Astrocyte of the spinal cord (primary cell): ENCODE measurements around the gene KHK.

Experiments
- DNase-seq: peaks from one replicate; pipeline ENCODE4 v3.0.0; 2011; ENCODE audit warnings: low read depth, low spot score
- H3K4me3 ChIP-seq: 2 replicates; pipeline ENCODE4 v1.5.1; 2011; ENCODE audit warnings: low read depth, mild to moderate bottlenecking, low read length, moderate library complexity
- in situ Hi-C: cut with HindIII; loops from 2 replicates; pipeline ENCODE4 v1.10.0; 2017; ENCODE audit warnings: low sequenced_read_pairs
- TF ChIP-seq, protein P1 (sequence below): IDR thresholded peaks from 2 replicates; pipeline ENCODE4 v1.5.1; 2012; ENCODE audit warnings: low read depth, mild to moderate bottlenecking, low read length, inconsistent platforms

The KHK gene

DNA sequence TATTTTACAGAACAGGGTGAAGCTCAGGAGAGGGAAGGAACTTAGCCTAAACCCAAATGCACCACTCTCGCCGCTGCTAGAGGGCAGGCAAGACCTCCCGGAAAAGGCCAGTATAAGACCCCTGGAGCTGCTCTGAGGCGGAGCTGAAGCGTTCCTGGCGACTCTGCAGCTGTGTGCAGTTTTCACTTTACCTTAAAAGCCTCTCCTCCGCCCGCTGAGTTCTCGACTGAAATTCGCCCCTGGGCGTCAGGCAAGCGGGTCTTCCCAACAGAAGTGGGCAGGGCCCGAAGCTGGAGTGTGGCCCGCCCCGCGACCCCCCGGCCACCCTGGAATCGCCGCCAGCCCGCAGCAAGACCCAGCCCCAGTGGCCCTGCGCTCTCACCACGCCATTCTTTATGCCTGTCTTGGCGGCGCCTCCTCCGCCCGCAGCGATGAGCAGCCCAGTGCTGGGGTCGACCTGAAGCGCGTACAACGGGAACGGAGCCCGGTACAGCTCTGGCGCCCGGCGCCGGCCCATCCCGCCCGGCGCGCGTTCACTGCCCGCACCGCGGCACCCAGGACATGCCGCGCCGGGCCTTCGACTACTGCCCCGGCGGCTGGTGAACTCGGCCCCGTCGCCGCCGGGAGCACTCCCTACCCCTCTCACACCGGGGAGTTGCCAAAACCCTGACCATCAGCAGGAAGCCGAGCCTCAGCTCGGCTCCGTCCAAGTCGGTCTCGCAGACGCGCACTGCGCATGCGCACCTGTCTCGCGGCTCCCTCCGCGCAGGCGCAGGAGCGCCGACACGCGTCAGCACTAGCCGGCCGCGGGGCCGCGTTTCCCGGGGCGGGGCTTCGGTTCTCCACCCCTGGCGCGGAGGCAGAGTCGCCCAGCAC, 47.6 kb downstream of the KHK start, which contains the start of gene PREB:
TSS of gene PREB (minus strand) at position 732 of the 876 bp plus-strand sequence. CDS start at position 517, 215 bp downstream.
- H3K4me3 ChIP-seq, result peak within 1 kb of the TSS; percentile 75
- in situ Hi-C loops, result no loop called here
- DNase-seq, result peak; percentile 96
- TF ChIP-seq, protein P1, sequence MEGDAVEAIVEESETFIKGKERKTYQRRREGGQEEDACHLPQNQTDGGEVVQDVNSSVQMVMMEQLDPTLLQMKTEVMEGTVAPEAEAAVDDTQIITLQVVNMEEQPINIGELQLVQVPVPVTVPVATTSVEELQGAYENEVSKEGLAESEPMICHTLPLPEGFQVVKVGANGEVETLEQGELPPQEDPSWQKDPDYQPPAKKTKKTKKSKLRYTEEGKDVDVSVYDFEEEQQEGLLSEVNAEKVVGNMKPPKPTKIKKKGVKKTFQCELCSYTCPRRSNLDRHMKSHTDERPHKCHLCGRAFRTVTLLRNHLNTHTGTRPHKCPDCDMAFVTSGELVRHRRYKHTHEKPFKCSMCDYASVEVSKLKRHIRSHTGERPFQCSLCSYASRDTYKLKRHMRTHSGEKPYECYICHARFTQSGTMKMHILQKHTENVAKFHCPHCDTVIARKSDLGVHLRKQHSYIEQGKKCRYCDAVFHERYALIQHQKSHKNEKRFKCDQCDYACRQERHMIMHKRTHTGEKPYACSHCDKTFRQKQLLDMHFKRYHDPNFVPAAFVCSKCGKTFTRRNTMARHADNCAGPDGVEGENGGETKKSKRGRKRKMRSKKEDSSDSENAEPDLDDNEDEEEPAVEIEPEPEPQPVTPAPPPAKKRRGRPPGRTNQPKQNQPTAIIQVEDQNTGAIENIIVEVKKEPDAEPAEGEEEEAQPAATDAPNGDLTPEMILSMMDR, result peak; percentile 44

DNA sequence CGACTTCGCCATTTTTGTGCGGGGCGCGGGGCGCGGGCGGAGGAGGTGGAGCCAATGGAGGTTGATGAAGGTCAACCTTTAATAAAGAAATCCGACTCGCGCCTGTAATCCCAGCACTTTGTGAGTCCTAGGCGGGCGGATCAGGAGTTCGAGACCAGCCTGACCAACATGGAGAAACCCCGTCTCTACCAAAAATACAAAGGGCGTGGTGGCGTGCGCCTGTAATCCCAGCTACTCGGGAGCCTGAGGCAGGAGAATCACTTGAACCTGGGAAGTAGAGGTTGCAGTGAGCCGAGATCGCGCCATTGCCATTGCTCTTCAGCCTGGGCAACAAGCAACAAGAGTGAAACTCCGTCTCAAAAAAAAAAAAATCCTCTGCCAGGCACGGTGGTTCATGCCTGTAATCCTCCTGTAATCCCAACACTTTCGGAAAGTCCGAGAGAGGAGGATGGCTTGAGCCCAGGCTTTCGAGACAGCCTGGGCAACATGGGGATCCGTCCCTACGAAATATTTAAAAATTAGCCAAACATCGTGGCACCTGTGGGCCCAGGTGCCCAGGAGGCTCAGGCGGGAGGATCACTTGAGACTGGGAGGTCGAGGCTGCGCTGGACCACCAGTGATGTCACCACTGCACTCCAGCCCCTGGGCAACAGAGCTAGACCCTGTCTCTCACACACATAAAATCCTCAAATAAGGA, 48.4 kb downstream of the KHK start:
- DNase-seq, result no peak
- peak overlapping the region; percentile 25 for H3K4me3 ChIP-seq
- TF ChIP-seq, protein P1, result no peak
- in situ Hi-C loops, result no loop called here

DNA sequence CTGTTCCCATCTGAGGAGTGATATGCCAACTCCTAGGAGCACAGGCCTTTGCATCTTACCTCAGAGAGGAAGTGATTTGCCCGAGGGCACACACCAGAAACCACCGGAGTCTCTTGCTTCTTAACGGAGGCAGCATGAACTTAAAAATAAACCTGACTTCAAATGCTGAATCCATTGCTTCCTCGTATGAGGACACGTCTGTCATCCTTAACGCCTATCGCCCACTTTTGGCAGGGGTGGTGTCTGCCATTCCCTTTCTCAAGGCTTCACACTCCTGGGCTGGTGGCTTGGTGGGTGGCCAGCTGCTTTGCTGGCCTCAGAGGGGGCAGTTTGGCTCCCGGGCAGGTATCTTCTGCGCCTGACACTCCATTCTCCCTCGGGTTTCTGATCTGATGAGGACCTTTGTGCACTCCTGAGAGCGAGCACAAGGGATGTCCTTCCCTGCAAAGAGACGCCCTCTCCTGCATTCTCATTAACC, 48.9 kb downstream of the KHK start:
- H3K4me3 ChIP-seq, result no peak overlapping the region
- no peak for DNase-seq
- TF ChIP-seq, protein P1, result no peak
- in situ Hi-C loops, result no loop called here

DNA sequence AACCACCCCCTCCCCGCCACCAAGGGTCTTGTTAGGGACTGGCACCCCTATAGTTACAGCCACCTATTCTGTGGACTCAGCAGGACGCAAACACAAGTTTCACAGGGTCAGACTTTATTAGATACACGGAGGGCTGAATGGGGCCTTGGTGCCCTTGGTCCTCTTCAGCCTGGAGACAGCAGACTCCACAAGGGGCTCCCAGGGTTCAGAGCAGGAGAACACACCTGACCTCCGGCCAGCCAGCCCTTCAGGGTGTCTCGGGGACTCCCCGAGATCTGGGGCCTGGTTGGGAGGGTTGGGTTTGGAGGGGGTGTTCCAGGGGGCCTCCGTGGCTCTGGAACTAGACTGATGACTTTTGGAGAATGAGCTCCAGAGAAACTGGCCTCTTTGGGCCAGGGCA, 50.2 kb downstream of the KHK start:
- in situ Hi-C loops, result no loop called here
- DNase-seq, result no peak
- TF ChIP-seq, protein P1, result no peak
- H3K4me3 ChIP-seq, result no peak overlapping the region

DNA sequence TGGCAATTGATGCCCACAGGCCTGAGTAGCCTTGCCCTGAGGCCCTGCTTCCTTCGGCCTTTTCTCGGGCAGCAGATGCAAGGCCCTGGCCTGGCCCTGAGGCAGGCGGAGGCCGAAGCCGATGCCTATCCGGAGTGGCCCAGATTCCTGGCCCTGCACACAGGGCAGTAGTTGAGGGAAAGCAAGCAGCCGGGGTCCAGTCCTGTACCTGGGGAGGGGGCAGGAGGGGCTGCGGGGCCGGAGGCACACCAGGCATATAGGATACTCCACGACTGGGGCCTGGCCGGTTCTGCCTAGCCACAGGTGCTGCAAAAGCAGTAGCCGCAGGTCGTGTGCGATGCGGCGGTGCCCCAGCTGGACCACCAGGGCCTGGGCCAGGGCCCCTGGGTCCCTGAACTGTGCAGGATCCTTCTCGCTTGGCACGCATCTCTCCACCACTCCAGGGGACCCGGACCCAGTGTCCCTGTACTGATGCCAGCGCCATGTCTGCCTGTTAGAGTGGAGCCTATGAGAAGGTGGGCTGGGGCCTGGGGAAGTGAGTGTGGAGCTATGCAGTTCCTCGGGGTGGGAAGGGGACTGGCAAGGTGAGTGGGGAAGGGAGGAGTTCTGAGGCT, 50.9 kb downstream of the KHK start:
- TF ChIP-seq, protein P1, result no peak
- in situ Hi-C loops, result no loop called here
- no peak overlapping the region for H3K4me3 ChIP-seq
- DNase-seq, result no peak

DNA sequence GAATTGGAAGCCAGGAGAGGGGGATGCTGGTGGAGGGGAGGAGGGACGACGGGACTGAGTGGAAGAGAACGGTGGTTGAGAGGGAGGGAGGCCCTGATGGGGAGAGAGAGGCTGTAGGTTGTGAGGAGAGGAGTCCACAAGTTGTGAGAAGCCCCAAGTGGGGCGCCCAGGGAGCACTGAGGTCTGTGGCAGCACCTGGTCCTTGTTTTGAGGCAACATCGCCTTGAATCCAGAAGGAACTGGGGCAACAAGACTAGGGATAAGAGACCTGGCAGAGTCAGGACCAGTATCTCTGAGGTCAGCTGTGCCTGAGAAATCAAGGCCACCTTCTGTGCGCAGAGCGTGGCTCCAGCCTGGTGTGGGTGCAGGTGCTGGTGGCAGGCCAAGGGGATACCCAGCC, 51.5 kb downstream of the KHK start:
- no peak for DNase-seq
- TF ChIP-seq, protein P1, result no peak
- in situ Hi-C loops, result no loop called here
- no peak overlapping the region for H3K4me3 ChIP-seq
